ENCODE results near the gene TTC36. TPM values are rescaled to one million over a fixed set of nuclear protein-coding genes. Genes with fewer than 3 reads are reported as not detected.
A peak's percentile ranks its signal among the peaks of the same experiment; 100 is the strongest.
"Not testable (repeated sequence)": the region's sequence is repeated elsewhere in the genome, so short reads cannot be mapped to it uniquely, and the experiment has no call there.

TTC36 gene
- total RNA-seq, 1 experiment from 2014 or later, result not detected

- DNase-seq (ENCODE audit: low read depth), result peak; percentile 11
- in situ Hi-C loops (cut with HindIII; ENCODE audit: low pct_unique_long_range_greater_than_20kb, low sequenced_read_pairs), result not testable (repeated sequence)
These were observed 44.4 kb downstream of the TTC36 start for GRCh38 chr11:118571701-118572060.

GRCh38 chr11:118572061-118572980, 45.0 kb downstream of the TTC36 start, which contains the start of gene ARCN1:
Gene ARCN1 (plus strand): TSS chr11:118572409. CDS start chr11:118572548, 139 bp downstream.
- peak; percentile 56 for DNase-seq (ENCODE audit: low read depth)
- in situ Hi-C loops (cut with HindIII; ENCODE audit: low pct_unique_long_range_greater_than_20kb, low sequenced_read_pairs), result no loop called here

- peak; percentile 43 for DNase-seq (ENCODE audit: low read depth)
- in situ Hi-C loops (cut with HindIII; ENCODE audit: low pct_unique_long_range_greater_than_20kb, low sequenced_read_pairs), result no loop called here
These were observed 45.8 kb downstream of the TTC36 start for GRCh38 chr11:118572981-118573550.

- in situ Hi-C loops (cut with HindIII; ENCODE audit: low pct_unique_long_range_greater_than_20kb, low sequenced_read_pairs), result no loop called here
- no peak for DNase-seq (ENCODE audit: low read depth)
These were observed 47.4 kb downstream of the TTC36 start for GRCh38 chr11:118574636-118575035.

GRCh38 chr11:118577995-118578394, 50.7 kb downstream of the TTC36 start:
- in situ Hi-C loops (cut with HindIII; ENCODE audit: low pct_unique_long_range_greater_than_20kb, low sequenced_read_pairs), result not testable (repeated sequence)

More at GRCh38 chr11:118577995-118578394, 50.7 kb downstream of the TTC36 start:
- not testable (repeated sequence) for DNase-seq (ENCODE audit: low read depth)

Other genes starting within 250 kb of the TTC36 start
- not detected in 2 replicates for gene CD3E, start 222.7 kb upstream of the TTC36 start, total RNA-seq (2014; rRNA removed; shearing (Covaris generic); ENCODE audit: low replicate concordance)
- gene CD3D, start 184.8 kb upstream of the TTC36 start, total RNA-seq (2014; rRNA removed; shearing (Covaris generic); ENCODE audit: low replicate concordance), result not detected in 2 replicates
- gene CD3G, start 183.1 kb upstream of the TTC36 start, total RNA-seq (2014; rRNA removed; shearing (Covaris generic); ENCODE audit: low replicate concordance), result not detected in 2 replicates
- gene UBE4A, start 167.9 kb upstream of the TTC36 start, total RNA-seq (2014; rRNA removed; shearing (Covaris generic); ENCODE audit: low replicate concordance), result 13.3 and 16.0 TPM in 2 replicates
- gene ATP5MG, start 125.9 kb upstream of the TTC36 start, total RNA-seq (2014; rRNA removed; shearing (Covaris generic); ENCODE audit: low replicate concordance), result 126 and 158 TPM in 2 replicates
- gene KMT2A, start 91.0 kb upstream of the TTC36 start, total RNA-seq (2014; rRNA removed; shearing (Covaris generic); ENCODE audit: low replicate concordance), result 5.3 and 20.3 TPM in 2 replicates
- gene TMEM25, start 3.7 kb downstream of the TTC36 start, total RNA-seq (2014; rRNA removed; shearing (Covaris generic); ENCODE audit: low replicate concordance), result 3.0 and 7.9 TPM in 2 replicates
- gene IFT46, start 38.5 kb downstream of the TTC36 start, total RNA-seq (2014; rRNA removed; shearing (Covaris generic); ENCODE audit: low replicate concordance), result 11.9 and 21.1 TPM in 2 replicates
- gene ARCN1, start 44.9 kb downstream of the TTC36 start, total RNA-seq (2014; rRNA removed; shearing (Covaris generic); ENCODE audit: low replicate concordance), result 66.8 and 80.1 TPM in 2 replicates
- gene PHLDB1, start 80.1 kb downstream of the TTC36 start, total RNA-seq (2014; rRNA removed; shearing (Covaris generic); ENCODE audit: low replicate concordance), result 24.8 and 26.6 TPM in 2 replicates
- gene TREH, start 152.2 kb downstream of the TTC36 start, total RNA-seq (2014; rRNA removed; shearing (Covaris generic); ENCODE audit: low replicate concordance), result not detected in 2 replicates

Data from Caki2 (cell line).